Measurements from ENCODE around the gene FADS6.

DNA sequence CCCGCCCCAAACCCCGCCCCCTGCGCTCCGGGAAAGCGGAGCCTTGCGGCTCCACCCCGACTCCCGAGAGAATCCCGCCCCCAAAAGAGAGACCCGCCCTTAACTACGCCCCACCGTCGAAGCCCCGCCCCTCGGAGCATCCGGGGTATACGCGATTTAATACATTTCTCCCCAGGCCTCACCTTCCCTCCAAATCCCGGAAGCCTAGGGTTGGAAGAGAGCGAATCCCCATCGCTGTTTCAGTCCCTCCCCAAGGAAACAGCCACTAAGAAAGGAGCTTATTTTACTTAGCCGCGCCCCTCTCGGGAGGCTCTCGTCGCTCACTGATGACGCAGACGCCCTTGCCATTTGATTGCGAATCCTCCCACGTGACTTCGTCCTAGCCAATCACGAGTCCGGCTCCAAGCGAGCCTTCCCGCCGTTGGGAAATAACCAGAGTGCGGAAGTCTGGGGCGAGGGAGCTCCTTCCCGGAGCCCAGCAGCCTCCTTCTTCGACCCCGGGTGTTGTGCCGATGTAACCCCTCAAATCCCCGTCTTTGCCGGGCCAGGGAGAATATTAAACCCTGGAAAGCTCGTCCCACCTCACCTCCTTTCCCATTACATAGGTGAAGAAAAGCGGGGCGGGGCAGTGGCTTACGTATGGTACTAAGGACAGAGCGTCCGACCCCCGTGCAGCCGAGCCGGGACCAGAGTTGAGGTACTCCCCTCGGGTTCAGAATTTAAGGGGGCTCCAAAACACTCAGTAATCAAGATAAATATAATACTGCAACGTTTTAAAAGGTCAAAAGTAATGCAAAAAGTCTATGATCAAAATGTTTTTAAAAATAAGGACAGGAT lies 20.2 kb downstream of the FADS6 start:
- TF ChIP-seq, protein P1, sequence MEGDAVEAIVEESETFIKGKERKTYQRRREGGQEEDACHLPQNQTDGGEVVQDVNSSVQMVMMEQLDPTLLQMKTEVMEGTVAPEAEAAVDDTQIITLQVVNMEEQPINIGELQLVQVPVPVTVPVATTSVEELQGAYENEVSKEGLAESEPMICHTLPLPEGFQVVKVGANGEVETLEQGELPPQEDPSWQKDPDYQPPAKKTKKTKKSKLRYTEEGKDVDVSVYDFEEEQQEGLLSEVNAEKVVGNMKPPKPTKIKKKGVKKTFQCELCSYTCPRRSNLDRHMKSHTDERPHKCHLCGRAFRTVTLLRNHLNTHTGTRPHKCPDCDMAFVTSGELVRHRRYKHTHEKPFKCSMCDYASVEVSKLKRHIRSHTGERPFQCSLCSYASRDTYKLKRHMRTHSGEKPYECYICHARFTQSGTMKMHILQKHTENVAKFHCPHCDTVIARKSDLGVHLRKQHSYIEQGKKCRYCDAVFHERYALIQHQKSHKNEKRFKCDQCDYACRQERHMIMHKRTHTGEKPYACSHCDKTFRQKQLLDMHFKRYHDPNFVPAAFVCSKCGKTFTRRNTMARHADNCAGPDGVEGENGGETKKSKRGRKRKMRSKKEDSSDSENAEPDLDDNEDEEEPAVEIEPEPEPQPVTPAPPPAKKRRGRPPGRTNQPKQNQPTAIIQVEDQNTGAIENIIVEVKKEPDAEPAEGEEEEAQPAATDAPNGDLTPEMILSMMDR (conservative IDR thresholded peaks at IDR 0.05; ENCODE audit: low read length), result no peak
- no peak for TF ChIP-seq EZH2phosphoT487 (IDR thresholded peaks at IDR 0.05; ENCODE audit: borderline replicate concordance)

Measured in Loucy (cell line).